GM19351 (cell line): Measurements from ENCODE around the gene ACTC1.
"Not testable (repeated sequence)": the region's sequence is repeated elsewhere in the genome, so short reads cannot be mapped to it uniquely, and the experiment has no call there.

ENCODE experiments used
- ATAC-seq: cut with Tn5 transposase; IDR thresholded peaks from one replicate; pipeline ENCODE4 v1.9.1; 2021; ENCODE audit warnings: mild to moderate bottlenecking, moderate library complexity; ENCODE audit not compliant: unreplicated experiment

The ACTC1 gene

GRCh38 chr15:34795267-34796081 is at the start of gene ACTC1:
Gene ACTC1 (minus strand): TSS chr15:34795549. CDS start chr15:34794808, 741 bp downstream.
- no peak for ATAC-seq

DNA sequence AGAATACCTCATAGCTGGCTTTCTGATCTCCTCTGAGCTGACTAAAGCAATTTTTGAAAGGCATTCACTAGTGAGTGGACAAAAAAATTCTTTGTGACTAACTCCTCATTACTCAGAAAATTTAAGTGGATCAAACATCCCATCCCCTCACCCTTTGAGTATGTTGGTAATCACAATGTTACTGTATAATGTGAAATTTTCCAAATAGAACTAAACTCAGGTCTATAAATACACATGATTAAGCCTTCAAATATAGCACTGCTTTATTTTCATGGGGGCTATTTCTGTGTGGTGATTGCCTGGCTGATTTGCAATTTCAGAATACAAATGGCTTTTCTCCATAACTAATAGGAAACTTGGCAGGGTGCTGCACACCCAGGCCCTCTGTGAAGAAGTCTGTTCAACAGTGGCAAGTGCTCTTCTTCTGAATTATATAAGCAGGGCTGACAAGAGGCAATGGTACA is 45.9 kb upstream of the ACTC1 start:
- no peak for ATAC-seq

DNA sequence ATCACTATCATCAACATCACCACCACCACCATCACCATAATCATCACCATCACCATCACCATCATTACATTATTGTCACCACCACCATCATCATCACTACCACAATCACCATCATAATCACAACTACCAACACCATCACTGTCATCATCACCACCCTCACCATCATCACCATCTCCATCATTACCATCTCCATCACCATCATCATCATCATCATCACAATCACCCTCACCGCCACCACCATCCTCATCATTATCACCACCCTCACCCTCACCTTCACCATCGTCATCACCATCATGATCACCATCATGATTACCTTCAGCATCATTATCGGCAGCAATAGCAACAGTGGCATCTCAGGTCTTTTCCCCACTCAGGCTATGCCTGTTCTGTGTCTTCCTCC is 42.9 kb upstream of the ACTC1 start:
- no peak for ATAC-seq

- no peak for ATAC-seq
These were observed 42.1 kb upstream of the ACTC1 start for GRCh38 chr15:34837246-34838016.

- no peak for ATAC-seq
These were observed 33.0 kb upstream of the ACTC1 start for GRCh38 chr15:34828145-34828911.

GRCh38 chr15:34821831-34822230 is 26.5 kb upstream of the ACTC1 start:
- ATAC-seq = no peak

DNA sequence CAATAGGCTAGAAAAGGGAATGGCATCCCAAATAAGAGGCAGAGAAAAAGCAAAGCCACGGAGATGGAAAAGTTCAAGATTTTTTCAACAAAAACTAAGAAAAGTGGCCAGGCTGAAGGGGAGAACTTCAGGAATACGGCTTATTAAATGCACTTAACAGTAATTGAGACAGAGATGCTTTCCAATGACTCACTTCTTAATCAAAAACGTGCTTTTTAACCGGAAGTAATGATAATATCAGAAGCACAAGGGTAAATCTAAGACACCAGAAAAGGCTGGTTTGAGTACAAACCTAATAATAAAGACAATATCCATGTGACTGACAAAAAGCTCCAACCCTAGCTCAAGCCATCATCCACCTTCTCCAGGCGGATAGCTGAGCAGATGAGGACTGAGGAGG is 24.8 kb upstream of the ACTC1 start:
- ATAC-seq = no peak

- no peak for ATAC-seq
These were observed 23.2 kb upstream of the ACTC1 start for GRCh38 chr15:34818526-34818925.

GRCh38 chr15:34815836-34816235 is 20.5 kb upstream of the ACTC1 start:
- no peak for ATAC-seq

DNA sequence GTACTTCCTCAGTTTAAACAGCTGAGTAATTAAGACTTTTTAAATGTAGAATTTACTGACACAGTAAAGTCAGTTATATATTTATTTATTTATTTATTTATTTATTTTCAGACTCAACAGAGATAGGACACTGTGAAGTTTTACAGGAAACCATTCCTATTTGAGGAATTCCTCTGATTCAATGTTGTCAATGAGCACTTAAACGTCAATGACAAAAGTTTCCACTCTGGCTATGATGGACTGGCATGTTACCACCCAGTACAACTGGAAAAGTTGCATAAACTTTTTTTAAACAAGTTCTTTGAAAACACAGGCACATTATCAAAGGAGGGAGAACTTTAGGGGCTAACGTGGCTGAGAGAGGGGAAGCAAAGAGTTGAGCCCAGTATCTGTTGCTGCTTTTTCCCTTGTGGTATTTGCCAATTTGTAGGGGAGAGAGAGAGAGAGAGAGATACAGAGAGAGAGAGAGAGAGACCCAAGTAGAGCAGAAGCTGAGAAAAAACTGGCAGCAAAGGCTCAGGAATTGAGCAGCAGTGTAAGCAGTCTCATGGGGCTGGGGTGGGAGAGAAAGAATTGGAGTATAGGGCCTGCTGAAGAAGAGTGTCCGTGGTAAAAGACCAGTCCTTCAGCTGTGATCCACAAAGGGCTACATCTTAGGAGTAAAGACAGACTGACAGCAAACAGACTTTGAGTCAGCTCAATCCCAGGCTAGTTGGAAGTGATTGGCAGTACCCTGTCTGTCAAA is 18.3 kb upstream of the ACTC1 start:
- ATAC-seq = no peak

GRCh38 chr15:34812868-34813365 is 17.6 kb upstream of the ACTC1 start:
- ATAC-seq = not testable (repeated sequence)

- ATAC-seq = no peak
These were observed 17.0 kb upstream of the ACTC1 start for GRCh38 chr15:34812369-34812768.

DNA sequence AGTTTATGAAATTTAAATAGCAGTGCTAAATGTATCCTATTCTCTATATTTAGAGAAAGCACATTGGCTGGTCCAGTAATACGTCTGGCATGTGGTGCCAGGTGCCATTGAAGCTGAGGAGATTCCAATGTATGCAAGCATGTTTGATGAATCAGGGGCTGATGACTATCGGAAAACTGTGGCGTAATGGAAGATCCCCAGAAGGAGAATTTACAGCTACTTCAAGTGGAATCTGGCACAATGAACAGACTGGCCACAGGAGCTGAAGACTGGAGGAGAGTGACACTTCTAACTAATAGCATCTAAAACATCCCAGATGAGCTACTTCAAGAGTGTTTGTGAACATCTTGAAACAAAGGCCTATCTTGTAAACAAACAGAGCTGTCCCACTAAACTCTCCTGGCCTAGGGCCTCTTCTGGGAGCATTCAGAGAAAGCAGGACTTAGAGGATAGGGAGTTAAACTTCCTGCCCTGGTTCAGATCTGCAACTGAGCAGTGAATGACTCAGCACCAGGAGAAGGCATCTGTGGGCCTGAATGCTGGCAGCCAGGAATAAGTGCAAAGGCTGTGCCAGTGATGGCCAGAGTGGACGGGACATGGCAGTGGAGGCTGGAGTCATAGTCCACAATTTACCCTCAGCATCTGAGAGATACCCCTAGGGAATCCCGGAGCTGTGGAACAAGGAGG is 15.2 kb upstream of the ACTC1 start:
- no peak for ATAC-seq

DNA sequence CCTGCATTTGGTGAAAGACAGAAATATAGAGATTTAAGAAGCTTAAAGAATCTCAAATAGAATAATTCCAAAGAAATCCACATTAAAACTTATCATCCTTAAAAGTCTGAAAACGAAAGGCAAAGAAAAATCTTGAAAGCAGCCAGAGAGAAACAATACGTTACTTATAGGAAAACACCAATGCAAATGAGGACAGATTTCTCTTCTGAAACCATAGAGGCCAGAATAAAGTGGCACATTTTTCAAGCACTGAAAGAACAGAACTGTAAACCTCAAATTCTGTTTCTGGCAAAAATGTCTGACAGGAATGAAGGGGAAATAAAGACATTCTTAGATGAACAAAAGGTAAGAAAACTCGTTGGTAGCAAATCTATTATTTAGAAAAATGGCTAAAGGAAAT is 13.8 kb upstream of the ACTC1 start:
- ATAC-seq = no peak

GRCh38 chr15:34808016-34808415 is 12.7 kb upstream of the ACTC1 start:
- ATAC-seq = no peak

- ATAC-seq = not testable (repeated sequence)
These were observed 11.9 kb upstream of the ACTC1 start for GRCh38 chr15:34807241-34807640.

DNA sequence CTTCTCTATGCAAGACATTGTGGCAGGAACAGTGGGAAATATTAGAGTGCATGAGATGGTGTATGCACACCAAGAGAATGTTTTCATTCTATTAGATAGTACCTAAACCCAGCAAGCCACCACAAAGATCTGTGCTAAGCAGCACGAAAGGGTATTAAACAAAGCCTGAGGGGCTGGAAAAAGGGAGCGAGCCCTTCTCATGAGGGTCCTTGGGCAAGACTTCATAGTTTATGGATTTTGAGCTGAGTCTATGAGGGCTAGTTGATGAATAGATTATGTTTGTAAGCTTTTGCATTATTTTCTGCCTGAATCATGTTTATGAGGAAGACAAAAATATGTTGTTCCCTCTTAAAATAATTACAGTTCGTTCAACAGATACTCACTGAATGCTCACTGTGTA is 9.4 kb upstream of the ACTC1 start:
- no peak for ATAC-seq

- no peak for ATAC-seq
These were observed 8.8 kb upstream of the ACTC1 start for GRCh38 chr15:34804113-34804512.

DNA sequence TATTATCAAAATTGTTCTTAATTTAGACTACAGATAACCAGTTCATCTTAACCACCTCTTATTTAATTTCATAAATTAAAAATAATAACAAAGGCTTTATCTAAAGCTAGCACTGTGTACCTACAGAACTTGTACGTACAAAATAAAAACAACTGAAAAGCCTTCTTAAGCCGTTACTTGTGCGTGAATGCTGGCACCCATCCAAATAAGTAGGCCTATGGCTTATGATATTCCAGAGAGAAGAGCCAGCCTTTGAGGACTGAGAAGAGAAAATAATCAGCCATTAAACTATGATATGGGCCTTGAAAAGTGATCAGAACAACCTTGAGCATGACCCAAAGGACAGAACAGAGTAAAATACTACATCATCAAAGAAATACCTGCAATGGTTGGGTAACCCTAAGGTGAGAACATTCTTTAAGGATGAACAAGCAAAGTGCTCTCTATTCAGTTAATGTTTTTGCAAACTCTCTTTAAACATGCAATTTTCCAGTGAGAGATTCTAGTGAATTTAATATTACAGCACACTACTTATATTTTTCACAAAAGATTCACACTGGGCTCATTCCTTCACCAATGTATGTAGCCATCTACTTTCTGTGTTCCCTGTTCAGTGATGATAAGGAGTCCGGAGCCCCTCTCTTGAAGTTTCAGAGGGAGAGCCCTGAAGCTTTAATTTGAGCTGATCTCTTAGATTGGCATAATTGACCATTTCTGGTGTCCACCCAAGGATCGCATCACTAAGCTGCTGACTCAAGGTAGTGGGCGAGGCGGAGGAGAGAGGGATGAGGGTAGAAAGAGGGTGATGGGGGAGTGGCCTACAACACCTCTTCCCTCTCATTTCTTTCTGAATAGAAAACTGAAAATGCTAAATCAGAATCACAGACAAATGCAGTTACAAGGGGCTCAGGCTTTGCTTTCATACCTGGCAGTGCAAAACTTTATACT is 7.7 kb upstream of the ACTC1 start:
- ATAC-seq = no peak
